SK-N-MC (cell line): ENCODE results near the gene TMED10.
A peak's percentile ranks its signal among the peaks of the same experiment; 100 is the strongest.

Source experiments
- DNase-seq: peaks from one replicate; pipeline ENCODE4 v3.0.0-alpha.2; 2011; ENCODE audit warnings: low read depth, low spot score
- H3K27ac ChIP-seq: fragments of 200-600 bp; sonication (generic); 2 replicates; pipeline ENCODE4 v1.5.1; 2016; ENCODE audit warnings: mixed run types
- H3K36me3 ChIP-seq: fragments of 200-600 bp; sonication (generic); 2 replicates; pipeline ENCODE4 v1.6.1; 2017; ENCODE audit warnings: antibody characterized with exemption, low read length, mixed read lengths; ENCODE audit not compliant: insufficient read depth
- H3K4me3 ChIP-seq: fragments of 200-600 bp; sonication (generic); 2 replicates; pipeline ENCODE4 v1.5.1; 2016
- H3K9ac ChIP-seq: fragments of 200-600 bp; sonication (generic); 2 replicates; pipeline ENCODE4 v1.8.0; 2017; ENCODE audit warnings: mixed run types, mixed read lengths; ENCODE audit not compliant: insufficient read length
- H3K9me3 ChIP-seq: fragments of 200-600 bp; sonication (generic); 2 replicates; pipeline ENCODE4 v1.6.1; 2017; ENCODE audit warnings: low read depth, mild to moderate bottlenecking, antibody characterized with exemption, low read length, moderate library complexity, mixed read lengths
- EZH2 ChIP-seq: fragments of 200-600 bp; sonication (generic); IDR thresholded peaks from one replicate; pipeline ENCODE4 v1.6.1; 2017; ENCODE audit warnings: antibody characterized with exemption
- FOXP2 ChIP-seq: optimal IDR thresholded peaks from 2 replicates; pipeline ENCODE3; 2011; ENCODE audit warnings: mild to moderate bottlenecking, moderate library complexity; ENCODE audit not compliant: insufficient read depth; ENCODE audit errors: extremely low read length, control extremely low read depth
- POLR2AphosphoS5 ChIP-seq: IDR thresholded peaks from 2 replicates; pipeline ENCODE4 v1.6.1; 2012; ENCODE audit warnings: mild to moderate bottlenecking, low read depth, low read length, borderline replicate concordance

TMED10 gene

DNA sequence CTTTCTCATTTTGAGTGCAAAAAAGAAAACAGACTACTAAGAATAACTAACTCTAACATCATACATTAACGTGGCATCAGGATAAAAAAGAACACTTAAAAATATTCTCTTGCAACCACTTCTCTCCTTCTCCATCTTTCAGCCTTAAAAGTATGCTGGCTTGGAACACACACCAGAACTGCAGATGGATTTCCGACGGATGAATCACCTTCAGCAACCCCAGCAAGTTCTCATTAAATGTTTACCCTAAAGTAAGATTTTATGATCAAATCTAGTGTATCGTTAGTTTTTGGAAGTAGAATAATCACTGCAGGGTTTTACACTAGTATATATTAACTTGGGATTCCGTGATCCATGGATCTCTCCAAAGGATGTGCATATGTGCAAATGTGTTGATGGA lies 50.8 kb downstream of the TMED10 start:
- TF ChIP-seq POLR2AphosphoS5 (no peak), EZH2 (no peak), FOXP2 (no peak)
- Histone ChIP-seq H3K36me3 (peaks cover 14% of the 10 kb centered on the region), H3K9ac (peak overlapping the region; percentile 89), H3K9me3 (no peaks in the 10 kb centered on the region), H3K27ac (peak overlapping the region; percentile 65), H3K4me3 (peak overlapping the region; percentile 80)
- no peak for DNase-seq

GRCh38 chr14:75123991-75124390 lies 52.4 kb downstream of the TMED10 start:
- Histone ChIP-seq H3K4me3 (no peak overlapping the region), H3K27ac (peak overlapping the region; percentile 25; the same call in 1 of the 2 replicates), H3K9me3 (no peaks in the 10 kb centered on the region), H3K36me3 (peaks cover 23% of the 10 kb centered on the region), H3K9ac (no peak overlapping the region)
- TF ChIP-seq POLR2AphosphoS5: no peak
- no peak for DNase-seq

DNA sequence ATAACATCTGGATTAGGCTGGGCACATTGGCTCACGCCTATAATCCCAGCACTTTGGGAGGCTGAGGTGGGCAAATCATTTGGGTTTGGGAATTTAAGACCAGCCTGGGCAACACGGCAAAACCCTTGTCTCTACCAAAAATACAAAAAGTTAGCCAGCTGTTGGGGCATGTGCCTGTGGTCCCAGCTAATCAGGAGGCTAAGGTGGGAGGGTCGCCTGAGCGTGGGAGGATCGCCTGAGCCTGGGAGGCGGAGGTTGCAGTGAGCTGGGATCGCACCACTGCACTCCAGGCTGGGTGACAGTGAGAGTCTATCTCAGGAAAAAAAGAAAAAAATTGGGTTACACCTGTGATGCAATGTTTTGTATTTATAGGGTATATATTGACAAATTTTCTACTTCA lies 54.9 kb downstream of the TMED10 start:
- no peak for DNase-seq
- Histone ChIP-seq H3K4me3 (no peak overlapping the region), H3K36me3 (peaks cover 26% of the 10 kb centered on the region; the same call in 1 of the 2 replicates), H3K9ac (no peak overlapping the region), H3K9me3 (no peaks in the 10 kb centered on the region), H3K27ac (no peak overlapping the region)
- no peak for TF ChIP-seq POLR2AphosphoS5
- TF ChIP-seq EZH2: no peak
- TF ChIP-seq FOXP2: no peak

- no peak overlapping the region for H3K9ac ChIP-seq
- no peak overlapping the region for H3K27ac ChIP-seq
- H3K4me3 ChIP-seq: no peak overlapping the region
- peaks cover 28% of the 10 kb centered on the region; the same call in 1 of the 2 replicates for H3K36me3 ChIP-seq
- no peak for TF ChIP-seq FOXP2
- no peak for TF ChIP-seq EZH2
- TF ChIP-seq POLR2AphosphoS5: no peak
- H3K9me3 ChIP-seq: no peaks in the 10 kb centered on the region
- no peak for DNase-seq
Observed at GRCh38 chr14:75120541-75121291, 55.7 kb downstream of the TMED10 start.

DNA sequence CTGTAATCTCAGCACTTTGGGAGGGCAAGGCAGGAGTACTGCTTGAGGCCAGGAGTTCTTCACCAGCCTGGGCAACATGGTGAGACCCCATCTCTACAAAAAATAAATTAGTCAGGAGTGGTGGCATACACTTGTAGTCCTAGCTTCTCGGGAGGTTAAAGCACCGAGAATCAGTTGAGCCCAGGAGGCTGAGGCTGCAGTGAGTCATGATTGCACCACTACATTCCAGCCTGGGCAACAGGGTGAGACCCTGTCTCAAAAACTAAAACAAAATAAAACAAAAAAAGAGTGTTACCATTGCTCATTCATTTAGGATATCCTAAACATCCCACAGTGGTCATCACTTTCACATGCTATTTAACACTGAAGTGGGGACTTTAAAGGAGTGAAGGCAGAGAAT lies 57.4 kb downstream of the TMED10 start:
- no peak overlapping the region for H3K4me3 ChIP-seq
- no peaks in the 10 kb centered on the region for H3K9me3 ChIP-seq
- no peak overlapping the region for H3K9ac ChIP-seq
- DNase-seq: no peak
- H3K27ac ChIP-seq: no peak overlapping the region
- no peak for TF ChIP-seq FOXP2
- no peak for TF ChIP-seq POLR2AphosphoS5
- TF ChIP-seq EZH2: no peak
- H3K36me3 ChIP-seq: peaks cover 31% of the 10 kb centered on the region; the same call in 1 of the 2 replicates

DNA sequence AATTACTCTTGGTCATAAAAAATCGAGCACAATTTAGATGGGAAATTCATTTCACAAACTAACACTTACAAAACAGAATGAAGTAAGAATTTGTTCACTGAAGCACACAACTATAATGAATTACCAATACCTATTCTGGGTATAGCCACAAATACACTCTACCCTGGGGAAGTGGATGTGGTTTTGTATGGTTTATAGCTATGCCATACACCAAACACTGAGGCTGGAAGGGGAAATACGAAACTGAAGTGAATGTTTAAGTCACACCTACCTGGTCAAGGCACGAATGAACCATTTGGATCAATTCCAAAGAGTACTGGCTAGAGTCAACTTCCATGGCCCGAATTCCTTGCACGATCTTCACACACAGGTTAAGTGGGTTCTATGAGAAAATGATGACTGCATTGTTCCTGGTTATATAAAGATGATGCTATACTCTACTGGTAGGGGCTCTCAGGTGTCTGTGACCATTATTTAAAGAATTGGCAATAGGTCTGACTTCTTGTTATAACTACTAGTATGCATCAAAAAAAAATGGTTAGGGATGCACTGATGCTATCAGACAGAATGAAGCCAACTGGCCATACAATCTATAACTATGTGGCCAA lies 62.4 kb downstream of the TMED10 start:
- no peak for TF ChIP-seq POLR2AphosphoS5
- TF ChIP-seq EZH2: no peak
- TF ChIP-seq FOXP2: no peak
- Histone ChIP-seq H3K4me3 (no peak overlapping the region), H3K36me3 (peaks cover 56% of the 10 kb centered on the region; the same call in 1 of the 2 replicates), H3K27ac (no peak overlapping the region), H3K9me3 (no peaks in the 10 kb centered on the region), H3K9ac (no peak overlapping the region)
- DNase-seq: no peak

DNA sequence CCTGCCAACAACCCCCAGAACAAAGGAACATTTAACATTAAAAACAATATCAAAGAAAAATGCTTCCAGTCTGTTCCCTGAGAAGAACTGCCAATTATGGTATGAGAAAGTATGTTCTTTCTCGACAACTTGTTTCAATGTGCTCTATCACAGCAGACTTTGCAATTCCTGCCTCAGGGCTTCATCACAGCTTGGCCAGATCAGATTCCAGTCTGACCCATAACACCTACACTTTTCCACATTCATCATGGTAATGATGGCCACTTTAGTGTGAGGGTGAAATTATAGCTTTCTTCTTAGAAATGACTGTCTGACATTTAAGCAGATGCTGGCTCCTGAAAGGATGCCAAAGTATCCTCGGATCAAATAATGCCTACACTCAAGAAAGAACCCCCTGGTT lies 66.5 kb downstream of the TMED10 start:
- no peak overlapping the region for H3K9ac ChIP-seq
- DNase-seq: no peak
- peaks cover 61% of the 10 kb centered on the region; the same call in 1 of the 2 replicates for H3K36me3 ChIP-seq
- no peak for TF ChIP-seq FOXP2
- TF ChIP-seq POLR2AphosphoS5: no peak
- TF ChIP-seq EZH2: no peak
- no peaks in the 10 kb centered on the region for H3K9me3 ChIP-seq
- no peak overlapping the region for H3K4me3 ChIP-seq
- H3K27ac ChIP-seq: no peak overlapping the region

DNA sequence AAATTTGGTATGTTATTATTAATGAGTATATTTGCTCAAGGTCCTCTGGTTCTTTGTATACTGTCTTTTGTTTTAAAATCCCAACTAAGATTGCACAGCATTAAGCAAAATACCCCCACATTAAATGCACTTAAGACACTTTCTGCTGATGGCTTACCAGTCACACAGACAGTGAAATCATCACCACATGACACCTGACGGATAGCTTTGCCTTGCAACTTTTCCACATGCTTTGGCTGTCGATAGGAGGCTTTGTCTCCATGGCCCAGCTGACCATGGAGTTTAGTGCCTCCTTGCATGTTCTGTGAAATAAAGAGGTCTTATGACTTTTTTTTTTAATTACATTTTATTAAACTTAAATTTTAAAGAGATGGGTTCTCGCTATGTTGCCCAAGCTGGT lies 69.2 kb downstream of the TMED10 start:
- Histone ChIP-seq H3K9me3 (no peaks in the 10 kb centered on the region), H3K27ac (no peak overlapping the region), H3K4me3 (no peak overlapping the region), H3K9ac (no peak overlapping the region), H3K36me3 (peaks cover 42% of the 10 kb centered on the region; the same call in 1 of the 2 replicates)
- DNase-seq: no peak
- TF ChIP-seq FOXP2 (no peak), POLR2AphosphoS5 (no peak)
